Panc1 (cell line): ENCODE data around the gene STX1A. TPM values are rescaled to one million over a fixed set of nuclear protein-coding genes. Genes with fewer than 3 reads are reported as not detected.
A peak's percentile ranks its signal among the peaks of the same experiment; 100 is the strongest.
"Not testable (repeated sequence)": the region's sequence is repeated elsewhere in the genome, so short reads cannot be mapped to it uniquely, and the experiment has no call there.

Experiments
- ATAC-seq: fragments of 200-7000 bp; cut with Tn5 transposase; 2 replicates; pipeline ENCODE4 v1.9.1; 2020; ENCODE audit warnings: mild to moderate bottlenecking, moderate library complexity
- BruUV-seq: library from RNA; stranded (reverse); fragments of 400-500 nt; replicated peaks from 2 replicates; lab custom pipeline; 2021; lab: Mats Ljungman, UMichigan
- CTCF ChIA-PET: fragments of 300-600 bp; sonication (Branson Sonifier 250); formaldehyde crosslinking; loops from one replicate; lab custom pipeline; 2022; ENCODE audit warnings: antibody characterized with exemption; lab: Charles Lee
- POLR2A ChIA-PET: fragments of 300-600 bp; sonication (Branson Sonifier 250); formaldehyde crosslinking; loops from one replicate; lab custom pipeline; 2022; ENCODE audit warnings: antibody characterized with exemption; lab: Charles Lee
- DNase-seq: peaks from one replicate; pipeline ENCODE4 v3.0.0-alpha.2; 2010; ENCODE audit warnings: low read depth, low spot score
- H3K27ac ChIP-seq: 2 replicates; pipeline ENCODE4 v1.5.1; 2011; ENCODE audit warnings: mild to moderate bottlenecking, low read length, inconsistent platforms
- H3K27me3 ChIP-seq: fragments of 200-500 bp; sonication (Bioruptor generic); 2 replicates; pipeline ENCODE4 v1.6.0; 2014; ENCODE audit warnings: low read length, inconsistent platforms; ENCODE audit not compliant: control insufficient read depth, insufficient read depth
- H3K36me3 ChIP-seq: fragments of 200-500 bp; sonication (Bioruptor generic); 2 replicates; pipeline ENCODE4 v1.5.1; 2014; ENCODE audit warnings: inconsistent platforms, mild to moderate bottlenecking, low read length, moderate library complexity; ENCODE audit not compliant: control insufficient read depth, insufficient read depth
- H3K4me1 ChIP-seq: 2 replicates; pipeline ENCODE4 v1.5.1; 2011; ENCODE audit warnings: inconsistent platforms, mild to moderate bottlenecking, low read length, moderate library complexity; ENCODE audit not compliant: control insufficient read depth, insufficient read depth
- H3K4me3 ChIP-seq, 2 experiments: 2 replicates each; pipeline ENCODE4 v1.5.1; 2011 to 2012; ENCODE audit warnings: low read depth in 2 of 2, low read length in 2 of 2, mild to moderate bottlenecking in 2 of 2, inconsistent platforms in 1 of 2, moderate library complexity in 1 of 2
- H3K9me3 ChIP-seq: fragments of 200-500 bp; sonication (Bioruptor generic); 2 replicates; pipeline ENCODE4 v1.5.1; 2014; ENCODE audit warnings: low read depth, mild to moderate bottlenecking, inconsistent platforms, low read length, moderate library complexity; ENCODE audit not compliant: control insufficient read depth, insufficient read depth
- POLR2AphosphoS5 ChIP-seq: IDR thresholded peaks from 2 replicates; pipeline ENCODE4 v1.6.1; 2012; ENCODE audit warnings: mild to moderate bottlenecking, low read depth, low read length, moderate library complexity
- SIN3A ChIP-seq: IDR thresholded peaks from 2 replicates; pipeline ENCODE4 v1.6.1; 2012; ENCODE audit warnings: low read depth, mild to moderate bottlenecking, low read length, moderate library complexity, borderline replicate concordance; ENCODE audit not compliant: insufficient read depth
- TCF7L2 ChIP-seq: IDR thresholded peaks from 2 replicates; pipeline ENCODE4 v1.6.1; 2011; ENCODE audit warnings: mild to moderate bottlenecking, low read depth, low read length, inconsistent platforms
- in situ Hi-C: cut with HindIII; loops from 2 replicates; pipeline ENCODE4 v1.10.0; 2016; ENCODE audit warnings: low sequenced_read_pairs, low pct_unique_long_range_greater_than_20kb
- intact Hi-C: fragments of 100-400 bp; cut with micrococcal nuclease; formaldehyde crosslinking; loops from one replicate; pipeline ENCODE4 v1.10.0; 2022; ENCODE audit not compliant: unreplicated experiment
- total RNA-seq: library from RNA; stranded (reverse); gene quantifications from one replicate; pipeline ENCODE4 v1.2.1, GENCODE V29; 2021; ENCODE audit not compliant: unreplicated experiment
- TF ChIP-seq, protein P1 (sequence below): fragments of 450-650 bp; IDR thresholded peaks from 2 replicates; pipeline ENCODE4 v1.5.1; 2017; ENCODE audit warnings: mild to moderate bottlenecking
- TF ChIP-seq, protein P2 (sequence below), 2 experiments: IDR thresholded peaks; 2 replicates each; pipeline ENCODE4 v1.6.1; 2011 to 2012; ENCODE audit warnings: low read depth in 2 of 2, control low read depth in 1 of 2, low read length in 1 of 2, mild to moderate bottlenecking in 1 of 2, moderate library complexity in 1 of 2; ENCODE audit not compliant: insufficient read depth in 1 of 2

STX1A gene
- total RNA-seq, 1 experiment from 2014 or later: 80.9 TPM

DNA sequence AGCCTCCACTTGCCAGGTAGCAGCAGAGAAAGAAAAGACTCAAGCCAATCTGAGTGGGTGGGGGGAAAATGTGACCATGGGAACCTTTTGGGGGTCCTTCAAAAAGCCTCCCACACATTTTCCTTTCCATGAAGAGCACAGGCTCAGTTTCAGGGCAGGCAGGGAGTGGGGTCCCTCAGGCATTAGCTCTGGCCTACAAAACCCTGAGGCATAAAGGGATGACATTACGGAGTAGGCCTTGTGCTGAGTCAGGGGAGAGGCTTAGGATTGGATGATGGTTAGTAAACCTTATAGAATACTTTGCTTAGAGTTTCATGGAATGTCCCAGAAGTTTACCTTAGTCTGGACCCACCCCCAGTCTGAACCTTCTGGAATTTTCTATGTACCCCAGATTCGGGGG is 39.8 kb downstream of the STX1A start:
- in situ Hi-C loops (no loop called here), intact Hi-C loops (no loop called here)
- DNase-seq (no peak), ATAC-seq (no peak)
- BruUV-seq: no TSS peak
- H3K4me1 ChIP-seq: peaks cover 24% of the 10 kb centered on the region
- ChIA-PET CTCF (no interaction called here), POLR2A (no interaction called here)
- no peak for TF ChIP-seq SIN3A
- TF ChIP-seq POLR2AphosphoS5: no peak
- no peak for TF ChIP-seq TCF7L2
- TF ChIP-seq, protein P1, sequence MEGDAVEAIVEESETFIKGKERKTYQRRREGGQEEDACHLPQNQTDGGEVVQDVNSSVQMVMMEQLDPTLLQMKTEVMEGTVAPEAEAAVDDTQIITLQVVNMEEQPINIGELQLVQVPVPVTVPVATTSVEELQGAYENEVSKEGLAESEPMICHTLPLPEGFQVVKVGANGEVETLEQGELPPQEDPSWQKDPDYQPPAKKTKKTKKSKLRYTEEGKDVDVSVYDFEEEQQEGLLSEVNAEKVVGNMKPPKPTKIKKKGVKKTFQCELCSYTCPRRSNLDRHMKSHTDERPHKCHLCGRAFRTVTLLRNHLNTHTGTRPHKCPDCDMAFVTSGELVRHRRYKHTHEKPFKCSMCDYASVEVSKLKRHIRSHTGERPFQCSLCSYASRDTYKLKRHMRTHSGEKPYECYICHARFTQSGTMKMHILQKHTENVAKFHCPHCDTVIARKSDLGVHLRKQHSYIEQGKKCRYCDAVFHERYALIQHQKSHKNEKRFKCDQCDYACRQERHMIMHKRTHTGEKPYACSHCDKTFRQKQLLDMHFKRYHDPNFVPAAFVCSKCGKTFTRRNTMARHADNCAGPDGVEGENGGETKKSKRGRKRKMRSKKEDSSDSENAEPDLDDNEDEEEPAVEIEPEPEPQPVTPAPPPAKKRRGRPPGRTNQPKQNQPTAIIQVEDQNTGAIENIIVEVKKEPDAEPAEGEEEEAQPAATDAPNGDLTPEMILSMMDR: no peak
- TF ChIP-seq, protein P2, sequence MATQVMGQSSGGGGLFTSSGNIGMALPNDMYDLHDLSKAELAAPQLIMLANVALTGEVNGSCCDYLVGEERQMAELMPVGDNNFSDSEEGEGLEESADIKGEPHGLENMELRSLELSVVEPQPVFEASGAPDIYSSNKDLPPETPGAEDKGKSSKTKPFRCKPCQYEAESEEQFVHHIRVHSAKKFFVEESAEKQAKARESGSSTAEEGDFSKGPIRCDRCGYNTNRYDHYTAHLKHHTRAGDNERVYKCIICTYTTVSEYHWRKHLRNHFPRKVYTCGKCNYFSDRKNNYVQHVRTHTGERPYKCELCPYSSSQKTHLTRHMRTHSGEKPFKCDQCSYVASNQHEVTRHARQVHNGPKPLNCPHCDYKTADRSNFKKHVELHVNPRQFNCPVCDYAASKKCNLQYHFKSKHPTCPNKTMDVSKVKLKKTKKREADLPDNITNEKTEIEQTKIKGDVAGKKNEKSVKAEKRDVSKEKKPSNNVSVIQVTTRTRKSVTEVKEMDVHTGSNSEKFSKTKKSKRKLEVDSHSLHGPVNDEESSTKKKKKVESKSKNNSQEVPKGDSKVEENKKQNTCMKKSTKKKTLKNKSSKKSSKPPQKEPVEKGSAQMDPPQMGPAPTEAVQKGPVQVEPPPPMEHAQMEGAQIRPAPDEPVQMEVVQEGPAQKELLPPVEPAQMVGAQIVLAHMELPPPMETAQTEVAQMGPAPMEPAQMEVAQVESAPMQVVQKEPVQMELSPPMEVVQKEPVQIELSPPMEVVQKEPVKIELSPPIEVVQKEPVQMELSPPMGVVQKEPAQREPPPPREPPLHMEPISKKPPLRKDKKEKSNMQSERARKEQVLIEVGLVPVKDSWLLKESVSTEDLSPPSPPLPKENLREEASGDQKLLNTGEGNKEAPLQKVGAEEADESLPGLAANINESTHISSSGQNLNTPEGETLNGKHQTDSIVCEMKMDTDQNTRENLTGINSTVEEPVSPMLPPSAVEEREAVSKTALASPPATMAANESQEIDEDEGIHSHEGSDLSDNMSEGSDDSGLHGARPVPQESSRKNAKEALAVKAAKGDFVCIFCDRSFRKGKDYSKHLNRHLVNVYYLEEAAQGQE (IDR thresholded peaks at IDR 0.05; ENCODE audit: insufficient read depth in 1 of 2, low read depth in 2 of 2, low read length in 1 of 2): no peak
- peak overlapping the region; percentile 11; the same call in 1 of the 2 replicates for H3K27ac ChIP-seq
- no peaks in the 10 kb centered on the region for H3K9me3 ChIP-seq
- no peak overlapping the region for H3K4me3 ChIP-seq
- no peaks in the 10 kb centered on the region for H3K27me3 ChIP-seq
- no peaks in the 10 kb centered on the region; the same call in 1 of the 2 replicates for H3K36me3 ChIP-seq

DNA sequence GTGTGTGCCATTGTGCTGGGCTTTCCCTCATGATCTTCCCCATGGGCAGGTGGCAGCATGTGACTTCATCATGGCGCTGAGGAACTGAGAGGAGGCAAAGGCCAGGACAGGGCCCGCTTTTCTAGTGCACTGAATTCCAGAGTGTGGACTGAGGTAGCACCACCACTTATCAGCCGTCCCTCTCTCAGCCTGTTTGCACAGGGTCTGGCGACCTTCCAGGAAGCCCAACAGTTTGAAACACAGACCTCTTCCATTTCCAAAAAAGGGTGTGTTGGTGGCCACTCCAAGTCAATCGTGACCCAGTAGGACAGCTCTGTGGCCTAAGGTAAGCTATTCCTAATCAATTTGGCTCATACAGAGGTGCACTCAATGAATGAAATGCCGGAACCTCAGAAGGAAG is 40.6 kb downstream of the STX1A start:
- CTCF ChIA-PET: no interaction called here
- BruUV-seq: no TSS peak
- no peaks in the 10 kb centered on the region for H3K27me3 ChIP-seq
- in situ Hi-C loops: no loop called here
- H3K36me3 ChIP-seq: no peaks in the 10 kb centered on the region; the same call in 1 of the 2 replicates
- POLR2A ChIA-PET: no interaction called here
- TF ChIP-seq POLR2AphosphoS5: no peak
- no peak for TF ChIP-seq SIN3A
- TF ChIP-seq, protein P1: no peak
- no peak for TF ChIP-seq TCF7L2
- TF ChIP-seq, protein P2 (IDR thresholded peaks at IDR 0.05; ENCODE audit: insufficient read depth in 1 of 2, low read depth in 2 of 2, low read length in 1 of 2): no peak
- no peak for DNase-seq
- intact Hi-C loops: no loop called here
- H3K9me3 ChIP-seq: no peaks in the 10 kb centered on the region
- H3K4me1 ChIP-seq: peaks cover 23% of the 10 kb centered on the region
- no peak overlapping the region for H3K4me3 ChIP-seq
- H3K27ac ChIP-seq: no peak overlapping the region
- ATAC-seq: no peak

DNA sequence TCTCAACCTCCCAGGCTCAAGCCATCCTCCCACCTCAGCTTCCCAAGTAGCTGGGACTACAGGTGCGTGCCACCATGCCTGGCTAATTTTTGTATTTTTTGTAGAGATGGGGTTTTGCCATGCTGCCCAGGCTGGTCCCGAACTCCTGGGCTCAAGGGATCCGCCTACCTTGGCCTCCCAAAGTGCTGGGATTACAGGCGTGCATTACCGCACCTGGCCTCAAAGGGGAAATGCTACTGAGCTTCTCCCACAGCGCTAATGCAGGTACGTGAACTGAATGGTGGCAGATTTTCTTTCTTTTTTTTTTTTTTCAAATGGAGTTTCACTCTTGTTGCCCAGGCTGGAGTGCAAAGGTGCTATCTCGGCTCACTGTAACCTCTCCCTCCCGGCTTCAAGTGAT is 43.4 kb downstream of the STX1A start:
- H3K27ac ChIP-seq, intact Hi-C loops, H3K36me3 ChIP-seq, H3K9me3 ChIP-seq, DNase-seq, in situ Hi-C loops, ATAC-seq, H3K27me3 ChIP-seq, BruUV-seq, H3K4me3 ChIP-seq: not testable (repeated sequence)
- POLR2A ChIA-PET: interaction anchor here (0.6 to 0.7 kb wide), 2 partner anchors 41 to 55 kb away, joined by 3 read pairs; no protein-coding TSS in a partner anchor
- CTCF ChIA-PET: interaction anchor here (0.7 kb wide), 1 partner anchor 11 kb away, joined by 4 read pairs; no protein-coding TSS in a partner anchor
- H3K4me1 ChIP-seq: peaks cover 16% of the 10 kb centered on the region
